DND-41 (cell line): ENCODE measurements around the gene PRSS38.

Experiments used
- ATAC-seq: fragments of 200-7000 bp; cut with Tn5 transposase; 3 replicates; pipeline ENCODE4 v1.9.1; 2021; ENCODE audit warnings: low read depth; ENCODE audit not compliant: insufficient read depth
- DNase-seq: peaks from one replicate; pipeline ENCODE4 v3.0.0-alpha.2; 2020
- H2AFZ ChIP-seq: 2 replicates; pipeline ENCODE4 v1.6.0; 2012; ENCODE audit warnings: low read depth, low read length
- H3K27ac ChIP-seq: 2 replicates; pipeline ENCODE4 v1.5.1; 2012; ENCODE audit warnings: low read length, inconsistent platforms
- H3K27me3 ChIP-seq: fragments of 200-600 bp; sonication (generic); 2 replicates; pipeline ENCODE4 v1.6.0; 2012; ENCODE audit warnings: low read length, mild to moderate bottlenecking, inconsistent platforms; ENCODE audit not compliant: insufficient read depth, poor library complexity
- H3K36me3 ChIP-seq: 2 replicates; pipeline ENCODE4 v1.5.1; 2012; ENCODE audit warnings: low read length, inconsistent platforms; ENCODE audit not compliant: insufficient read depth
- H3K4me1 ChIP-seq: 2 replicates; pipeline ENCODE4 v1.5.1; 2012; ENCODE audit warnings: mild to moderate bottlenecking, low read length; ENCODE audit not compliant: insufficient read depth
- H3K4me2 ChIP-seq: 2 replicates; pipeline ENCODE4 v1.6.0; 2012; ENCODE audit warnings: mild to moderate bottlenecking, moderate library complexity, low read length, inconsistent platforms; ENCODE audit not compliant: insufficient read depth
- H3K4me3 ChIP-seq, 2 experiments: fragments of 200-600 bp in 1 of 2; shearing (Covaris generic) in 1 of 2; 2 replicates each; pipeline ENCODE4 v1.5.1; 2012 to 2016; ENCODE audit warnings: inconsistent platforms in 2 of 2, low read length in 2 of 2, mild to moderate bottlenecking in 2 of 2, low read depth in 1 of 2, moderate library complexity in 1 of 2
- H3K79me2 ChIP-seq: 2 replicates; pipeline ENCODE4 v1.6.0; 2012; ENCODE audit warnings: low read length, inconsistent platforms; ENCODE audit not compliant: insufficient read depth
- H3K9ac ChIP-seq: 2 replicates; pipeline ENCODE4 v1.6.0; 2012; ENCODE audit warnings: low read depth, mild to moderate bottlenecking, inconsistent platforms, low read length, moderate library complexity
- H3K9me3 ChIP-seq: 2 replicates; pipeline ENCODE4 v1.5.1; 2012; ENCODE audit warnings: low read length, moderate library complexity, mild to moderate bottlenecking, inconsistent platforms; ENCODE audit not compliant: insufficient read depth, severe bottlenecking
- H4K20me1 ChIP-seq: 2 replicates; pipeline ENCODE4 v1.6.0; 2012; ENCODE audit warnings: low read length; ENCODE audit not compliant: insufficient read depth
- EZH2 ChIP-seq: IDR thresholded peaks from 3 replicates; pipeline ENCODE4 v1.6.1; 2012; ENCODE audit warnings: borderline replicate concordance, low read depth, mild to moderate bottlenecking, moderate library complexity, low read length, inconsistent platforms; ENCODE audit not compliant: severe bottlenecking
- TF ChIP-seq, protein P1 (sequence below): IDR thresholded peaks from 2 replicates; pipeline ENCODE4 v1.5.1; 2012; ENCODE audit warnings: borderline replicate concordance, low read length, moderate library complexity, mild to moderate bottlenecking; ENCODE audit not compliant: poor library complexity, severe bottlenecking; ENCODE audit errors: extremely low read depth

Gene PRSS38

DNA sequence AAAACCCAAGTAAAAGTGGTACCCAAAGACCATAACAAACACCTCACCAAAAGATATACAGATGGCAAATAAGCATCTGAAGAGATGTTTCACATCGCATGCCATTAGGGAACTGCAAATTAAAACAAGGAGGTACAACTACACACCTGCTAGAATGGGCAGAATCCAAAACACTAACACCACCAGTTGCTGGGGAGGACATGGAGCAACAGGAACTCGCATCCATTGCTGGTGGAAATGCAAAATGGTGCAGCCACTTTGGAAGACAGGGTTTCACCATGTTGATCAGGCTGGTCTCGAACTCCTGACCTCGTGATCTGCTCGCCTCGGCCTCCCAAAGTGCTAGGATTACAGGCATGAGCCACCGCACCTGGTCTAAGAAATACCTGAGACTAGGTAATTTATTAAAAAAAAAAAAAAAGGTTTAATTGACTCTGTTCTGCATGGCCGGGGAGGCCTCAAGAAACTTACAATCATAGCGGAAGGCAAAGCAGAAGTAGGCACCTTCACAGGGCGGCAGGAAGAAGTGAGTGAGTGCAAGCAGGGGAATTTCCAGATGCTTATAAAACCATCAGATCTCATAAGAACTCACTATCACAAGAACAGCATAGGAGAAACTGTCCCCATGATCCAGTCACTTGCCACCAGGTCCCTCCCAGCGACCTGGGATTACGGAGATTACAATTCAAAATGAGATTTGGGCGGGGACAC lies 30.2 kb upstream of the PRSS38 start:
- Histone ChIP-seq H3K4me3 (no peak overlapping the region), H3K27ac (no peak overlapping the region), H4K20me1 (peaks cover 6% of the 10 kb centered on the region; the same call in 1 of the 2 replicates), H2AFZ (no peak overlapping the region), H3K4me1 (peaks cover 10% of the 10 kb centered on the region), H3K79me2 (no peaks in the 10 kb centered on the region), H3K9me3 (no peaks in the 10 kb centered on the region), H3K36me3 (peaks cover 16% of the 10 kb centered on the region), H3K4me2 (no peak overlapping the region), H3K9ac (no peak overlapping the region), H3K27me3 (peaks cover 7% of the 10 kb centered on the region)
- TF ChIP-seq, protein P1, sequence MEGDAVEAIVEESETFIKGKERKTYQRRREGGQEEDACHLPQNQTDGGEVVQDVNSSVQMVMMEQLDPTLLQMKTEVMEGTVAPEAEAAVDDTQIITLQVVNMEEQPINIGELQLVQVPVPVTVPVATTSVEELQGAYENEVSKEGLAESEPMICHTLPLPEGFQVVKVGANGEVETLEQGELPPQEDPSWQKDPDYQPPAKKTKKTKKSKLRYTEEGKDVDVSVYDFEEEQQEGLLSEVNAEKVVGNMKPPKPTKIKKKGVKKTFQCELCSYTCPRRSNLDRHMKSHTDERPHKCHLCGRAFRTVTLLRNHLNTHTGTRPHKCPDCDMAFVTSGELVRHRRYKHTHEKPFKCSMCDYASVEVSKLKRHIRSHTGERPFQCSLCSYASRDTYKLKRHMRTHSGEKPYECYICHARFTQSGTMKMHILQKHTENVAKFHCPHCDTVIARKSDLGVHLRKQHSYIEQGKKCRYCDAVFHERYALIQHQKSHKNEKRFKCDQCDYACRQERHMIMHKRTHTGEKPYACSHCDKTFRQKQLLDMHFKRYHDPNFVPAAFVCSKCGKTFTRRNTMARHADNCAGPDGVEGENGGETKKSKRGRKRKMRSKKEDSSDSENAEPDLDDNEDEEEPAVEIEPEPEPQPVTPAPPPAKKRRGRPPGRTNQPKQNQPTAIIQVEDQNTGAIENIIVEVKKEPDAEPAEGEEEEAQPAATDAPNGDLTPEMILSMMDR: no peak
- no peak for TF ChIP-seq EZH2
- ATAC-seq (no peak), DNase-seq (no peak)

DNA sequence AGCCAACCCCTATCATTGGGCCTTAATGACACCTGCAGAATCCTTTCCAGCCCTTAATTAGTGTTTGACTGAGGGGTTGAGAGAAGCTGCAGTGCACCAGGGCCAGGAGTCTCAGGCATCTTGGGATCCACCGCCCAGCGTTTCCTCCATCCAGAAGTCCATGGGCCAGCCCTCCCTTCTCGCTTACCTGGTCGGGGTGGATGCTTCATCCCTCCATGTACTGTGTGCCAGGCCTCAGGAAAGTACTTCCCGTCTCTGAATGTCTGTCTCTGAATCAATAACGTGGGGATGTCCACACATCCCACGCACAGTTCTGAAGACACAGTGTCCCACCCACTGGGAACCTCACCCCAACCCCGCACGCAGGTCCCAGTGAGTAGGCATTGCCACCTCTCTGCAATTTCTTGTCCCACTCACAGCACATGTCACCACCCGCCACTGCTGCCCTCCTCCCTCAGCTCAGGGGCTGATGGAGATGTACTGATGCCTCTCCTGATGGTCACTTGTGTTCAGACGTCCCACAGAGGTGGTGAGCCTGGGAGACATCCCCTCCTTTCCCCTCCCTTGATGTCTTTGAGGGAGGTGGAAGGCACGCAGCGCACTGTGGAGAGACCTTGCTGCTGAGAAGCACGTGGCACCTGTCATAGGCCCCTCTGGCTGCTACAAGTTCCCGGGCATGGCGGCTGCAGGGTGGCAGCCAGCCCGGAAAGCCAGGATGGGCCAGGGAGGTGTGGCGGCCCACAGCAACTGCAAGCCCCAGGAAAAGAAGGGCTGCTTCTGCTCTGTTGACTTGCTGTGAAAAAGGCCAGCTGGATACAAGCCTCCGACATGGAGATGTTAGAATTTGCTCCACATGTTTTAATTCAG lies 29.4 kb upstream of the PRSS38 start:
- ATAC-seq: no peak
- H3K4me2 ChIP-seq: no peak overlapping the region

DNA sequence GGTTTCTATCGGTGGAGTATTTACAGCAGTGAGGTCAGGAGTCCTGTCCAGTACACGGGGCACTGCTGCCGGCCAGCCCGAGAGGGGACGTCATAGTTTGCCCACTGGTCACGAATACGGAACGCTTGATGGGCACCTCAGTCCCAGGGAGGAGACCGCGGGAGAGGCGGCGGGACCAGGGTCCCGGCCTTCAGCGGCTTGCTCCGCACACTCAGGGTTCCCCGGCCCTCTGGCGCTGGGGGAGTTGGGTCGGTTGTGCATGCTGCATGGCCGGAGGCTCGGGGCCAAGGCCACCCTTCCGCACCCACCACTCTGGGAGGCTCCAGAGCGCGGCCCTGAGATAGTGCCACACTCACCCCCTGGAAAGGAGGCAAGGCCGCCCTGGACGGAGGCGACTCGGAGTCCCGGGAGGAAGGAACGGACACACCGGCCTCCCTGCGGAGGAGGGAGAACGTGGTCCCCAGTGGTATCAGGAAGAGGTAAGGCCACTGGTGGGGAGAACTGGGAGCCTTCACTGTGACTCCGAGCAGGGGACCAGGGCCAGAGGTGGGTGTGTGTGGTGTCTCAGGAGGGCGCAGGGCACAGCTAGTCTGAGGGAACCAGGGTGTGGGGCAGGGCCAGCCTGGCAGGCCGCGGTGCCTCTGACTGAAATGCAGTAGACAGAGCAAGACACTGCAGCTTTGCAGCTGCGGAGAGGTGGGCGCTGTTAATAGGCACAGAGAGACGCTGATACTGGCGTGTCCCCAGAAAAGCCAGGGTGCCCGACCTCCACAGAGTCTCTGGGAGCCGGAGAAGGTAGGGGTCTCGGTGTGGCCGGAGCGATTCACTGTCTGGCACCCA lies 28.6 kb upstream of the PRSS38 start:
- Histone ChIP-seq H4K20me1 (peaks cover 3% of the 10 kb centered on the region; the same call in 1 of the 2 replicates), H3K36me3 (peaks cover 7% of the 10 kb centered on the region; the same call in 1 of the 2 replicates), H3K9ac (peak overlapping the region; percentile 43), H2AFZ (no peak overlapping the region), H3K27me3 (peaks cover 7% of the 10 kb centered on the region), H3K9me3 (no peaks in the 10 kb centered on the region), H3K27ac (no peak overlapping the region), H3K4me3 (peak overlapping the region in 1 of 2 experiments; percentile 55; a peak in 1 of 4 replicates), H3K79me2 (no peaks in the 10 kb centered on the region), H3K4me2 (peak overlapping the region; percentile 83), H3K4me1 (peaks cover 10% of the 10 kb centered on the region)
- no peak for ATAC-seq
- TF ChIP-seq EZH2: no peak
- TF ChIP-seq, protein P1: no peak
- no peak for DNase-seq

More for the DNA sequence above, 29.4 kb upstream of the PRSS38 start:
- H3K27ac ChIP-seq: no peak overlapping the region
- peaks cover 7% of the 10 kb centered on the region for H3K27me3 ChIP-seq
- no peak overlapping the region for H3K9ac ChIP-seq
- DNase-seq: peak; percentile 3
- H3K36me3 ChIP-seq: peaks cover 13% of the 10 kb centered on the region
- H3K79me2 ChIP-seq: no peaks in the 10 kb centered on the region
- no peaks in the 10 kb centered on the region for H3K9me3 ChIP-seq
- peaks cover 6% of the 10 kb centered on the region; the same call in 1 of the 2 replicates for H4K20me1 ChIP-seq
- H3K4me3 ChIP-seq: no peak overlapping the region
- TF ChIP-seq, protein P1: no peak
- no peak for TF ChIP-seq EZH2
- no peak overlapping the region for H2AFZ ChIP-seq
- H3K4me1 ChIP-seq: peaks cover 10% of the 10 kb centered on the region
